GM12878 (cell line): ENCODE measurements around the gene ZNF75A. TPM values are rescaled to one million over a fixed set of nuclear protein-coding genes. Genes with fewer than 3 reads are reported as not detected.

Experiments
- ATAC-seq: fragments of 200-7000 bp; cut with Tn5 transposase; 3 replicates; pipeline ENCODE4 v1.9.1; 2020; ENCODE audit warnings: mild to moderate bottlenecking, moderate library complexity
- BruUV-seq: library from RNA; stranded (reverse); fragments of 400-500 nt; replicated peaks from 2 replicates; lab custom pipeline; 2021; lab: Mats Ljungman, UMichigan
- CTCF ChIA-PET: fragments of 300-600 bp; sonication (Branson Sonifier 250); formaldehyde crosslinking; extraction: SDS; loops from one replicate; lab custom pipeline; 2021; ENCODE audit warnings: inconsistent platforms; lab: Yijun Ruan, JAX
- POLR2A ChIA-PET: fragments of 350-600 bp; formaldehyde crosslinking; extraction: SDS; loops from one replicate; lab custom pipeline; 2021; ENCODE audit warnings: inconsistent platforms; lab: Charles Lee
- RAD21 ChIA-PET: fragments of 300-600 bp; sonication (Branson Sonifier 250); formaldehyde crosslinking; loops from one replicate; lab custom pipeline; 2023; ENCODE audit warnings: antibody characterized with exemption; ENCODE audit not compliant: unreplicated experiment; lab: Charles Lee
- SMC1A ChIA-PET: fragments of 300-600 bp; sonication (Branson Sonifier 250); formaldehyde crosslinking; loops from one replicate; lab custom pipeline; 2023; ENCODE audit not compliant: unreplicated experiment, uncharacterized antibody; lab: Charles Lee
- DNase-seq: peaks from one replicate; pipeline ENCODE4 v3.0.0-alpha.2; 2011; ENCODE audit warnings: low read depth, low spot score
- FAIRE-seq: peaks from 3 replicates; lab custom pipeline; 2011; peaks lifted over from hg19 to GRCh38; lab: Jason Lieb, UNC
- H2AFZ ChIP-seq: 2 replicates; pipeline ENCODE4 v1.6.0; 2011; ENCODE audit warnings: low read depth, low read length, control low read depth; ENCODE audit not compliant: control insufficient read depth
- H3K27ac ChIP-seq: 2 replicates; pipeline ENCODE4 v1.5.1; 2011; ENCODE audit warnings: control low read depth; ENCODE audit not compliant: control insufficient read depth, insufficient read depth
- H3K27me3 ChIP-seq, 2 experiments: replicated peaks in 1 of 2; 2 replicates each; pipeline versions ENCODE4 v1.6.0 to v1.6.1; 2011; ENCODE audit warnings: low read length in 1 of 2; ENCODE audit not compliant: control insufficient read depth in 2 of 2, insufficient read depth in 2 of 2
- H3K36me3 ChIP-seq, 2 experiments: 2 replicates each; pipeline ENCODE4 v1.5.1; 2011; ENCODE audit warnings: low read length in 1 of 2; ENCODE audit not compliant: control insufficient read depth in 2 of 2, insufficient read depth in 2 of 2
- H3K4me1 ChIP-seq: 2 replicates; pipeline ENCODE4 v1.6.1; 2011; ENCODE audit warnings: mild to moderate bottlenecking, low read length, moderate library complexity, mixed read lengths; ENCODE audit not compliant: control insufficient read depth, insufficient read depth
- H3K4me2 ChIP-seq: 2 replicates; pipeline ENCODE4 v1.6.0; 2011; ENCODE audit warnings: control low read depth; ENCODE audit not compliant: control insufficient read depth, insufficient read depth
- H3K4me3 ChIP-seq: fragments of 200-600 bp; sonication (generic); 2 replicates; pipeline ENCODE4 v1.5.1; 2016
- H3K79me2 ChIP-seq: 2 replicates; pipeline ENCODE4 v1.6.0; 2011; ENCODE audit warnings: low read length; ENCODE audit not compliant: control insufficient read depth, insufficient read depth
- H3K9ac ChIP-seq: 2 replicates; pipeline ENCODE4 v1.8.0; 2011; ENCODE audit warnings: low read length, control low read depth, mixed read lengths; ENCODE audit not compliant: control insufficient read depth, insufficient read depth
- H3K9me3 ChIP-seq: replicated peaks from 3 replicates; pipeline ENCODE4 v1.5.1; 2011; ENCODE audit warnings: mild to moderate bottlenecking, low read length; ENCODE audit not compliant: control insufficient read depth, insufficient read depth
- H4K20me1 ChIP-seq: 2 replicates; pipeline ENCODE4 v1.6.0; 2011; ENCODE audit not compliant: control insufficient read depth, insufficient read depth
- BACH1 ChIP-seq: fragments of 450-650 bp; IDR thresholded peaks from 2 replicates; pipeline ENCODE4 v1.6.1; 2017; ENCODE audit warnings: mild to moderate bottlenecking, borderline replicate concordance
- EGR1 ChIP-seq, 2 experiments: IDR thresholded peaks; 1 replicate in 1 of 2; 2 replicates in 1 of 2; pipeline ENCODE4 v1.6.1; 2011 to 2012; ENCODE audit warnings: low read depth in 2 of 2, low read length in 2 of 2, borderline replicate concordance in 1 of 2, mild to moderate bottlenecking in 1 of 2, moderate library complexity in 1 of 2
- EP300 ChIP-seq, 2 experiments: fragments of 150-350 bp in 1 of 2; IDR thresholded peaks; 2 replicates each; pipeline ENCODE4 v1.6.1; 2011 to 2012; ENCODE audit warnings: low read depth in 2 of 2, low read length in 2 of 2, borderline replicate concordance in 1 of 2, improper control_type of control experiment in 1 of 2, inconsistent platforms in 1 of 2; ENCODE audit not compliant: control insufficient read depth in 1 of 2
- ETV6 ChIP-seq, 2 experiments: fragments of 450-650 bp in 1 of 2; IDR thresholded peaks in 1 of 2; conservative IDR thresholded peaks in 1 of 2; 2 replicates each; pipeline ENCODE4 v1.6.1; 2014; ENCODE audit warnings: antibody characterized with exemption in 1 of 2, borderline replicate concordance in 1 of 2, low read depth in 1 of 2, mild to moderate bottlenecking in 1 of 2, moderate library complexity in 1 of 2
- RAD21 ChIP-seq: IDR thresholded peaks from 2 replicates; pipeline ENCODE4 v1.6.1; 2011; ENCODE audit warnings: mild to moderate bottlenecking, low read depth, low read length, moderate library complexity; ENCODE audit not compliant: insufficient read depth
- WGBS: methylation state at CpG from one replicate; pipeline ENCODE4 v1.1.6; 2016; ENCODE audit warnings: low lambda C conversion rate; ENCODE audit not compliant: insufficient replicate concordance, insufficient coverage; ENCODE audit errors: missing lambda C conversion rate; 5-methylcytosine and 5-hydroxymethylcytosine counted together
- in situ Hi-C: fragments of 300-500 bp; cut with MboI; formaldehyde crosslinking; loops from 9 replicates; pipeline ENCODE4 v1.14.3; 2018; ENCODE audit warnings: mixed read lengths
- intact Hi-C: fragments of 100-400 bp; cut with micrococcal nuclease; formaldehyde crosslinking; loops from one replicate; pipeline ENCODE4 v1.14.2; 2022; ENCODE audit not compliant: unreplicated experiment
- polyA plus RNA-seq, 11 experiments: library from polyadenylated mRNA; depleted of rRNA in 4 of 11; unstranded in 6 of 11; stranded (reverse) in 5 of 11; fragments of >200 nt; fragmentation: Nextera tagmentation in 4 of 11; fragmentation: Illumina TruSeq in 1 of 11; extraction: Ambion mirVana in 4 of 11; extraction: Trizol in 1 of 11; gene quantifications; 1 replicate in 1 of 11; 2 replicates in 10 of 11; pipeline versions ENCODE4 v1.2.1 to v1.2.3, GENCODE V29; 2011 to 2016; ENCODE audit warnings: inconsistent platforms in 2 of 11, missing spikeins in 2 of 11, low read depth in 1 of 11
- total RNA-seq, 4 experiments: library from RNA; depleted of rRNA in 3 of 4; stranded (reverse); fragments of >200 nt in 3 of 4; fragmentation: Illumina TruSeq in 1 of 4; extraction: Trizol in 1 of 4; gene quantifications; 2 replicates each; pipeline versions ENCODE4 v1.2.1 to v1.2.3, GENCODE V29; 2013 to 2021
- TF ChIP-seq, protein P1 (sequence below): IDR thresholded peaks from 2 replicates; pipeline ENCODE4 v1.6.1; 2012; ENCODE audit warnings: low read depth, low read length, improper control_type of control experiment
- TF ChIP-seq, protein P2 (sequence below): IDR thresholded peaks from 2 replicates; pipeline ENCODE4 v1.6.1; 2011; ENCODE audit warnings: borderline replicate concordance, low read depth, mild to moderate bottlenecking, moderate library complexity, mixed read lengths, low read length; ENCODE audit not compliant: insufficient read depth; ENCODE audit errors: extremely low read length
- TF ChIP-seq, protein P3 (sequence below): fragments of 450-650 bp; IDR thresholded peaks from 2 replicates; pipeline ENCODE4 v1.6.1; 2017; ENCODE audit warnings: mild to moderate bottlenecking, moderate library complexity
- TF ChIP-seq, protein P4 (sequence below): fragments of 450-650 bp; IDR thresholded peaks from 2 replicates; pipeline ENCODE4 v1.6.1; 2017; ENCODE audit warnings: mild to moderate bottlenecking, low read depth, inconsistent platforms; ENCODE audit not compliant: poor library complexity, severe bottlenecking

Gene ZNF75A
- total and polyA plus RNA-seq, 10 of the 15 experiments (the other 5 are each of a cell fraction or from before 2014, with no cell fraction given), result 7.4 to 21.2 (median 16.1) TPM

DNA sequence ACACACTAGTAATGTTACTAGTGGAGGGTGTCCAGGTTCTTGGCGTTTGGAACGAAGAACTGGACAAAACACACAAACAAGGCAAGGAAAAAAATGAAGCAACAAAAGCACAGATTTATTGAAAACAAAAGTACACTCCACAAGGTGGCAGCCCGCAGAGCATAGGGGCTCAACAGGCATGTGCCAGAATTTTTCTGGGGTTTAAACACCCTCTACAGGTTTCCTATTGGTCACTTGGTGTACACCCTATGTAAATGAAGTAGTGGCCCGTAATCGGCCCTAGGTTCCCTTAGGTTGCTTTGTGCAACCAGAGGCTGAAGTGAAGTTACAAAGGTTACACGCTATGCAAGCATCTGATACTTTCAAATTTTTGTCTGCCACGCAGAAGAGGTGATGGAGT lies 58.5 kb downstream of the ZNF75A start:
- Histone ChIP-seq H3K4me1 (no peaks in the 10 kb centered on the region), H3K27ac (no peak overlapping the region), H3K4me3 (no peak overlapping the region), H4K20me1 (no peaks in the 10 kb centered on the region), H2AFZ (no peak overlapping the region), H3K9ac (no peak overlapping the region), H3K79me2 (no peaks in the 10 kb centered on the region), H3K36me3 (no peaks in the 10 kb centered on the region), H3K4me2 (no peak overlapping the region), H3K27me3 (no peaks in the 10 kb centered on the region), H3K9me3 (peaks cover 6% of the 10 kb centered on the region; the same call in 2 of the 3 replicates)
- SMC1A ChIA-PET, result no interaction called here
- in situ Hi-C loops, result no loop called here
- RAD21 ChIA-PET, result no interaction called here
- ATAC-seq (no peak), DNase-seq (no peak), FAIRE-seq (no peak)
- TF ChIP-seq EP300 (IDR thresholded peaks at IDR 0.05; ENCODE audit: borderline replicate concordance in 1 of 2, control insufficient read depth in 1 of 2, low read depth in 2 of 2, low read length in 2 of 2) (no peak), ETV6 (conservative IDR thresholded peaks at IDR 0.05 in 1 of 2, IDR thresholded peaks at IDR 0.05 in 1 of 2; ENCODE audit: borderline replicate concordance in 1 of 2, low read depth in 1 of 2) (no peak), RAD21 (no peak), BACH1 (no peak), EGR1 (IDR thresholded peaks at IDR 0.05; ENCODE audit: borderline replicate concordance in 1 of 2, low read depth in 2 of 2, low read length in 2 of 2) (no peak)
- TF ChIP-seq, protein P1, sequence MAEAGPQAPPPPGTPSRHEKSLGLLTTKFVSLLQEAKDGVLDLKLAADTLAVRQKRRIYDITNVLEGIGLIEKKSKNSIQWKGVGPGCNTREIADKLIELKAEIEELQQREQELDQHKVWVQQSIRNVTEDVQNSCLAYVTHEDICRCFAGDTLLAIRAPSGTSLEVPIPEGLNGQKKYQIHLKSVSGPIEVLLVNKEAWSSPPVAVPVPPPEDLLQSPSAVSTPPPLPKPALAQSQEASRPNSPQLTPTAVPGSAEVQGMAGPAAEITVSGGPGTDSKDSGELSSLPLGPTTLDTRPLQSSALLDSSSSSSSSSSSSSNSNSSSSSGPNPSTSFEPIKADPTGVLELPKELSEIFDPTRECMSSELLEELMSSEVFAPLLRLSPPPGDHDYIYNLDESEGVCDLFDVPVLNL, result no peak
- TF ChIP-seq, protein P2, sequence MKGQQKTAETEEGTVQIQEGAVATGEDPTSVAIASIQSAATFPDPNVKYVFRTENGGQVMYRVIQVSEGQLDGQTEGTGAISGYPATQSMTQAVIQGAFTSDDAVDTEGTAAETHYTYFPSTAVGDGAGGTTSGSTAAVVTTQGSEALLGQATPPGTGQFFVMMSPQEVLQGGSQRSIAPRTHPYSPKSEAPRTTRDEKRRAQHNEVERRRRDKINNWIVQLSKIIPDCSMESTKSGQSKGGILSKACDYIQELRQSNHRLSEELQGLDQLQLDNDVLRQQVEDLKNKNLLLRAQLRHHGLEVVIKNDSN, result no peak
- TF ChIP-seq, protein P3, sequence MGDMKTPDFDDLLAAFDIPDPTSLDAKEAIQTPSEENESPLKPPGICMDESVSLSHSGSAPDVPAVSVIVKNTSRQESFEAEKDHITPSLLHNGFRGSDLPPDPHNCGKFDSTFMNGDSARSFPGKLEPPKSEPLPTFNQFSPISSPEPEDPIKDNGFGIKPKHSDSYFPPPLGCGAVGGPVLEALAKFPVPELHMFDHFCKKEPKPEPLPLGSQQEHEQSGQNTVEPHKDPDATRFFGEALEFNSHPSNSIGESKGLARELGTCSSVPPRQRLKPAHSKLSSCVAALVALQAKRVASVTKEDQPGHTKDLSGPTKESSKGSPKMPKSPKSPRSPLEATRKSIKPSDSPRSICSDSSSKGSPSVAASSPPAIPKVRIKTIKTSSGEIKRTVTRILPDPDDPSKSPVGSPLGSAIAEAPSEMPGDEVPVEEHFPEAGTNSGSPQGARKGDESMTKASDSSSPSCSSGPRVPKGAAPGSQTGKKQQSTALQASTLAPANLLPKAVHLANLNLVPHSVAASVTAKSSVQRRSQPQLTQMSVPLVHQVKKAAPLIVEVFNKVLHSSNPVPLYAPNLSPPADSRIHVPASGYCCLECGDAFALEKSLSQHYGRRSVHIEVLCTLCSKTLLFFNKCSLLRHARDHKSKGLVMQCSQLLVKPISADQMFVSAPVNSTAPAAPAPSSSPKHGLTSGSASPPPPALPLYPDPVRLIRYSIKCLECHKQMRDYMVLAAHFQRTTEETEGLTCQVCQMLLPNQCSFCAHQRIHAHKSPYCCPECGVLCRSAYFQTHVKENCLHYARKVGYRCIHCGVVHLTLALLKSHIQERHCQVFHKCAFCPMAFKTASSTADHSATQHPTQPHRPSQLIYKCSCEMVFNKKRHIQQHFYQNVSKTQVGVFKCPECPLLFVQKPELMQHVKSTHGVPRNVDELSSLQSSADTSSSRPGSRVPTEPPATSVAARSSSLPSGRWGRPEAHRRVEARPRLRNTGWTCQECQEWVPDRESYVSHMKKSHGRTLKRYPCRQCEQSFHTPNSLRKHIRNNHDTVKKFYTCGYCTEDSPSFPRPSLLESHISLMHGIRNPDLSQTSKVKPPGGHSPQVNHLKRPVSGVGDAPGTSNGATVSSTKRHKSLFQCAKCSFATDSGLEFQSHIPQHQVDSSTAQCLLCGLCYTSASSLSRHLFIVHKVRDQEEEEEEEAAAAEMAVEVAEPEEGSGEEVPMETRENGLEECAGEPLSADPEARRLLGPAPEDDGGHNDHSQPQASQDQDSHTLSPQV, result no peak
- TF ChIP-seq, protein P4, sequence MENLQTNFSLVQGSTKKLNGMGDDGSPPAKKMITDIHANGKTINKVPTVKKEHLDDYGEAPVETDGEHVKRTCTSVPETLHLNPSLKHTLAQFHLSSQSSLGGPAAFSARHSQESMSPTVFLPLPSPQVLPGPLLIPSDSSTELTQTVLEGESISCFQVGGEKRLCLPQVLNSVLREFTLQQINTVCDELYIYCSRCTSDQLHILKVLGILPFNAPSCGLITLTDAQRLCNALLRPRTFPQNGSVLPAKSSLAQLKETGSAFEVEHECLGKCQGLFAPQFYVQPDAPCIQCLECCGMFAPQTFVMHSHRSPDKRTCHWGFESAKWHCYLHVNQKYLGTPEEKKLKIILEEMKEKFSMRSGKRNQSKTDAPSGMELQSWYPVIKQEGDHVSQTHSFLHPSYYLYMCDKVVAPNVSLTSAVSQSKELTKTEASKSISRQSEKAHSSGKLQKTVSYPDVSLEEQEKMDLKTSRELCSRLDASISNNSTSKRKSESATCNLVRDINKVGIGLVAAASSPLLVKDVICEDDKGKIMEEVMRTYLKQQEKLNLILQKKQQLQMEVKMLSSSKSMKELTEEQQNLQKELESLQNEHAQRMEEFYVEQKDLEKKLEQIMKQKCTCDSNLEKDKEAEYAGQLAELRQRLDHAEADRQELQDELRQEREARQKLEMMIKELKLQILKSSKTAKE, result no peak
- intact Hi-C loops, result no loop called here
- POLR2A ChIA-PET, result no interaction called here
- WGBS, result 84% methylated on average over 7 of the region's 7 CpGs
- BruUV-seq, result no TSS peak
- CTCF ChIA-PET, result no interaction called here
